ENCODE measurements around the gene TBC1D5. TPM values are rescaled to one million over a fixed set of nuclear protein-coding genes. Genes with fewer than 3 reads are reported as not detected.

The TBC1D5 gene
- total RNA-seq, 1 donor from 2014 or later: 55.6 TPM

DNA sequence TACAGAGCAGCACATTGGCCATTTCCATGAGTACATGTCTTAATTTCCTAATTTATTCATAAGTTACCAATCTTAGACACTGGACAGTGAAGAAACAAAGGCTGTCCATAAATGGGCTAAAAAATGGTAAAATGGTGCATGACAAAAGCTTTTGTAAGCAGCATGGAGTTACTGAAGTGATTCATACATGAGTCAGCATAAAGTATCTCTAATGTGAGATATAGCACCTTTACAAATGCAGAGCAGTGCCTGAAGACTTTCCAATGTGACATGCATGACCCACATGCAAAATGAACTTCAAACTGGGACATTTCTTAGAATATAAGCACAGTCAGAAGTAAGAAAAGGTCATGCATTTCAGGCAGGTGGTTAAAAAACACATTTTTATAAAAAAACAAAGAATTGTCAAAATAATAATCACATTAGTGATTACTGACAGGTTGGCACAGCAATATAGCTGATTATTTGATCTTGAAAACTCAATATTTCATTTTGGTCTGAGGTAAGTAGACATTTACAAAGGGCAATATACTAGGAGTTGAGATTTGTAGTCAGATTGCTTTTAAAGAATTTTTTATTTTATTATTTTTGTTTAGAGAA is 558.4 kb downstream of the TBC1D5 start:
- Mint-ChIP-seq H3K9me3 (ENCODE audit: low read depth) (no peaks in the 10 kb centered on the region), H3K27me3 (no peaks in the 10 kb centered on the region), H3K4me1 (ENCODE audit: low read depth) (no peaks in the 10 kb centered on the region), H3K4me3 (ENCODE audit: low read depth) (no peak overlapping the region), H3K27ac (no peak overlapping the region), H3K36me3 (ENCODE audit: insufficient read depth) (peaks cover 7% of the 10 kb centered on the region)
- no peak for TF ChIP-seq CTCF (IDR thresholded peaks at IDR 0.05; ENCODE audit: unreplicated experiment)
- DNase-seq (ENCODE audit: low spot score, unreplicated experiment): no peak

DNA sequence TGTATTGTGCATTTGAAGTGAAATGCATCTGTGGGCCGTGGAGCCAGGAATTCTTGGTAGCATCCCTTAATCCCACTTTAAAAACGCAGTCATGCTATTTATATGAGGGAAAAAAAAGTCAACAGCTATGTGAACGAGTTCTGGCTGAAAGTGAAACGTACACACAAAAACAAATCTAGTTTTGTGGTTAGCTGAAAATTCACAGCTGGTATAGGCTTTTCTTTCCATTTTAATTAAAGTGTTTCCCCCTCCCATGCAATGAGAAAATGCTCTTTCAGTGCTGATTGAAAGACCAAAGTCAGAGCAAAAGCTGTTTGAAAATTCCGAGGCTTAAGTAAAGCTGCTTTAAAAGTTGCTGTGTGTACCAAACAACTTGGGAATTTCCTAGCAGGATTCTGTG is 560.3 kb downstream of the TBC1D5 start:
- no peak for TF ChIP-seq CTCF (IDR thresholded peaks at IDR 0.05; ENCODE audit: unreplicated experiment)
- Mint-ChIP-seq H3K4me3 (ENCODE audit: low read depth) (no peak overlapping the region), H3K27me3 (no peaks in the 10 kb centered on the region), H3K9me3 (ENCODE audit: low read depth) (no peaks in the 10 kb centered on the region), H3K36me3 (ENCODE audit: insufficient read depth) (peaks cover 8% of the 10 kb centered on the region), H3K4me1 (ENCODE audit: low read depth) (no peaks in the 10 kb centered on the region), H3K27ac (no peak overlapping the region)
- DNase-seq (ENCODE audit: low spot score, unreplicated experiment): no peak

- no peak for DNase-seq (ENCODE audit: low spot score, unreplicated experiment)
- Mint-ChIP-seq H3K9me3 (ENCODE audit: low read depth) (no peaks in the 10 kb centered on the region), H3K27ac (no peak overlapping the region), H3K4me3 (ENCODE audit: low read depth) (no peak overlapping the region), H3K4me1 (ENCODE audit: low read depth) (no peaks in the 10 kb centered on the region), H3K27me3 (no peaks in the 10 kb centered on the region), H3K36me3 (ENCODE audit: insufficient read depth) (peaks cover 8% of the 10 kb centered on the region)
- no peak for TF ChIP-seq CTCF (IDR thresholded peaks at IDR 0.05; ENCODE audit: unreplicated experiment)
Measured at GRCh38 chr3:17181413-17181907, 561.0 kb downstream of the TBC1D5 start.

GRCh38 chr3:17179381-17180205 is 562.8 kb downstream of the TBC1D5 start:
- no peak for DNase-seq (ENCODE audit: low spot score, unreplicated experiment)
- Mint-ChIP-seq H3K4me1 (ENCODE audit: low read depth) (no peaks in the 10 kb centered on the region), H3K27me3 (no peaks in the 10 kb centered on the region), H3K27ac (no peak overlapping the region), H3K4me3 (ENCODE audit: low read depth) (no peak overlapping the region), H3K36me3 (ENCODE audit: insufficient read depth) (peaks cover 6% of the 10 kb centered on the region), H3K9me3 (ENCODE audit: low read depth) (no peaks in the 10 kb centered on the region)
- TF ChIP-seq CTCF (IDR thresholded peaks at IDR 0.05; ENCODE audit: unreplicated experiment): no peak

DNA sequence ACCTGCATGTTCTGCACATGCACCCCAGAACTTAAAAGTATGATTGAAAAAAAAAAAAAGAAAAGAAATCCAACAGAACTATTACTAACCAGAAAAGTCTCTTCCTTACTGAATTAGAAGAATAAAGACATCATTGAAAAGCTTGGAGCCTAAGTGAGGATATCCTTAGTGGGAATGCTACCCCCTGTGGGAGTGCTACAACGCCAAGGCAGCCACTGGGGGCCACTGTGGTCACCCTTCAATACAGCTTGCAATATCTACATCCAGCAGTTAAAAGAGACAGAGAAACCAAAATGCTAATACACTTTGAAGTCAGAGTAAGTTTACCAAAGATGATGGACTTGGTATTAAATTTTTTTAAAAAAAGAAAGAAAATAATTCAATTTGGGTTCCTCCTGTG is 565.7 kb downstream of the TBC1D5 start:
- no peaks in the 10 kb centered on the region for H3K4me1 Mint-ChIP-seq (ENCODE audit: low read depth)

More for the DNA sequence above, 565.7 kb downstream of the TBC1D5 start:
- Mint-ChIP-seq H3K9me3 (ENCODE audit: low read depth) (no peaks in the 10 kb centered on the region), H3K36me3 (ENCODE audit: insufficient read depth) (peaks cover 3% of the 10 kb centered on the region), H3K27me3 (no peaks in the 10 kb centered on the region), H3K4me3 (ENCODE audit: low read depth) (no peak overlapping the region), H3K27ac (no peak overlapping the region)
- no peak for DNase-seq (ENCODE audit: low spot score, unreplicated experiment)
- no peak for TF ChIP-seq CTCF (IDR thresholded peaks at IDR 0.05; ENCODE audit: unreplicated experiment)
